DLD1 (cell line): ENCODE data around the gene ARL8A.
"Not testable (repeated sequence)": the region's sequence is repeated elsewhere in the genome, so short reads cannot be mapped to it uniquely, and the experiment has no call there.

Source experiments
- in situ Hi-C: cut with HindIII; loops from 2 replicates; pipeline ENCODE4 v1.10.0; 2017; ENCODE audit warnings: low sequenced_read_pairs

The ARL8A gene

GRCh38 chr1:202144402-202145067, at the start of gene ARL8A:
TSS of gene ARL8A (minus strand) at chr1:202144737. CDS start at chr1:202144572, 165 bp downstream.
- in situ Hi-C loops: no loop called here

GRCh38 chr1:202194328-202194648, 49.8 kb upstream of the ARL8A start:
- in situ Hi-C loops: no loop called here

- in situ Hi-C loops: no loop called here
These were observed 49.2 kb upstream of the ARL8A start, which contains the start of gene LGR6 for GRCh38 chr1:202193614-202194327. TSS of gene LGR6 (plus strand) at chr1:202193799. CDS start at chr1:202193990, 191 bp downstream.

- in situ Hi-C loops: no loop called here
These were observed 48.5 kb upstream of the ARL8A start for GRCh38 chr1:202192770-202193613.

GRCh38 chr1:202191391-202191790, 46.9 kb upstream of the ARL8A start:
- in situ Hi-C loops: not testable (repeated sequence)

GRCh38 chr1:202189918-202190715, 45.6 kb upstream of the ARL8A start:
- in situ Hi-C loops: no loop called here

DNA sequence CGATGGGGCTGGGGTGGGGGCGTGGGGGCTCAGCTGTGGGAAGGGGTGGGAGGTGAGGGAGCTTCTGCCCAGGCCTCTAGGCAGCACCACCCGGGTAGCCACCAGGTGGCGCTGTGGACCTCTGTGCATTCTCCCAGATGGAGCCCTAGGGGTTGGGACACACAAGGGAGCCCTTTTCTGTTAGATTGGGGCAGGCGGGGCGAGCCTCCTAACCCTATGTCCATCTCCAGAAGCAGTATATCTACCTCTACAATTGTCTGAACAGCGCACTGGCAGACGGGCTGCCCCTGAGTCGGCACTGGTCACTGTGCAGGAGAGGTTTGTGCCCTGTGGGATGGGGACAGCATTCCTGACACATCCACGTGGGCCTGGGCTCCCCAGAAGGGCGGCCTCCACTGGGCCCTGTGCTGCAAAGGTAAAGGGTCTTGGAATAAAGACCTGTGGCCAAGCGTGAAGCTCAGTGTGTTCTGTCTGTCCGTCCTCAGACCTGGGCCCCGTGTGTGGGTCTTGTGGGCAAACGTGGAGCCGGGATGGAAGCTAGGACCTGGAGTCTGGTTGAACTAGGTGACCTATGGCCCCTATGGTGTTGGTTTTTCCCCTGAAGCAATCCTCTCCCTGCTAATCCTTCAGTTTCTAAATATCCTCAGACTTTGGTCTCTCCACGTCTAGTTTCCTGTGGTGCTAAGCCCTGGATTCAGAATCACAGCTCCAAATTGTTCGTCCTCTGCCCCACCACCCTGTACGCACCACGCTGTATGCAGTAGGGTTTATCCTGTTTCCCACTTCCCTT, 44.7 kb upstream of the ARL8A start:
- in situ Hi-C loops: no loop called here

GRCh38 chr1:202187697-202188407, 43.3 kb upstream of the ARL8A start:
- in situ Hi-C loops: no loop called here

DNA sequence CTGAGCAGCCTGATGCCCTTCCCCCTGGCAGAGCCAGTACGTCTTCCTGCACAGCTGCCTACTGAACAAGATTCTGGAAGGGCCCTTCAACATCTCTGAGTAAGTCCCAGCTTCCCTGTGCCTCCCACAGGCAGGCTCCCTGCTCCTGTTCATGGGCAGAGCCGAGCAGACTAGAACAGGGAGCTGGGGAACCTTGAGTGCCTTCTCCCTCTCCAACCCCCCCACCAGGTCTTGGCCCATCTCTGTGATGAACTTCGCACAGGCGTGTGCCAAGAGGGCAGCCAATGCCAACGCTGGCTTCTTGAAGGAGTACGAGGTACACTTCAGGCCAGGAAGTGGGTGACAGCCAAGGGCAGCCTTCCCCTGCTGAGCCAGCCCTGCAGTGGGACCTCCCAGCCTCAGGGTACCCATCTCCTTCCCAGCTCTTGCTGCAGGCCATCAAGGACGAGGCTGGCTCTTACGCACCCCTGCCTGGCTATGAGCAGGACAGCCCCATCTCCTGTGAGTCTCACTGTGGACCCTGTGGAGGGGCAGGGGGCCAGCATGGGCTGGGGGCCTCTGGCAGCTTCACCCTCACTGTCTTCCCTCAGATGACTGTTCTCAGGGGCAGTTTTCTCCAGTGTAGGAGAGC, 42.6 kb upstream of the ARL8A start:
- in situ Hi-C loops: no loop called here

DNA sequence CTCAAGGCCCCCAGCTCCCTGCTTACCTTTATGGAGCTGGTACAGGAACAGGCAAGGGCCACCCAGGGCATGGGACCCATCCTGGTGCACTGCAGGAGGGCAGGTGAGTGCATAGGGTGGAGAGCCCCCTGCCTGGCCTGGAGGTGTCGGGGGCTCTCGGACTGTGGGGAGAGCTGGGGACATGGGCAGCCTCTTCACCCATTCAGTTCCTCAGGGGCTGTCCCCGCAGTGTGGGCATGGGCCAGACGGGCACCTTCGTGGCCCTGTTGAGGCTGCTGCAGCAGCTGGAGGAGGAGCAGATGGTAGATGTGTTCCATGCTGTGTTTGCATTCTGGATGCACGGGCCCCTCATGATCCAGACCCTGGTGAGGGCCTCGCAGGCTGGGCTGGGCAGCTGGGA, 41.8 kb upstream of the ARL8A start:
- in situ Hi-C loops: no loop called here

DNA sequence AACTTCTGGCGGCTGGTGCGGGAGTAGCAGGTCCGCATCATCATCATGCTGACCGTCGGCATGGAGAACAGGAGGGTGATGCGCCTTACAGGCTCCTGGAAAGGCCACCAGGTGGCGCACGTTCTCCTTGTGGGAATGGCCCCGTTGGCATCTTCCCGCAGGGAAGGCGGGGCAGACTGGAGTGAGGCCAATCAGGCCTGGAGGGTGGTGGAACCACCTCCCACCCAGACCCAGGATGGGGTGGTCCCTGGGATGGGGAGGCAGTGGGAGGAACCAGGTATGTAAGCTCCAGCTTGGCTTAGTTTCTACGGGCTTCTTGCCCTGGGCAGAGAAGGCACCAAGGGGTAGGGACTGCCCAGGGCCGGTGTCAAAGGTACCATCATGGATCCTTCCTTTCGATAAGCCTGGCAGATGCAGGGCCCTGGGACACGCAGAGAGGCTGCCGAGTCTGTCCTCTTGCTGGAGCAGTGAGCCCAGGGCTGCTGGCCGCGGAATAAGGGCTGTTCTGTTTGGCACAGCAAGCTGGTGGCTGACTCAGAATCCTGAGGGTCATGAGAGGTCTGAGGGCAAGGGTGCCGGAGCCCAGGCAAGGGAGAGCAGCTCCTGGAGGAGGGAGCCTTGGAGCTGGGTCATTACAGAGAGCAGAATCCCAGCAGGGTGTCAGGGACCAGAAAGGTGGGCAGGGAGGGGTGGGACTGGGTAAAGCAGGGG, 40.4 kb upstream of the ARL8A start:
- in situ Hi-C loops: no loop called here

DNA sequence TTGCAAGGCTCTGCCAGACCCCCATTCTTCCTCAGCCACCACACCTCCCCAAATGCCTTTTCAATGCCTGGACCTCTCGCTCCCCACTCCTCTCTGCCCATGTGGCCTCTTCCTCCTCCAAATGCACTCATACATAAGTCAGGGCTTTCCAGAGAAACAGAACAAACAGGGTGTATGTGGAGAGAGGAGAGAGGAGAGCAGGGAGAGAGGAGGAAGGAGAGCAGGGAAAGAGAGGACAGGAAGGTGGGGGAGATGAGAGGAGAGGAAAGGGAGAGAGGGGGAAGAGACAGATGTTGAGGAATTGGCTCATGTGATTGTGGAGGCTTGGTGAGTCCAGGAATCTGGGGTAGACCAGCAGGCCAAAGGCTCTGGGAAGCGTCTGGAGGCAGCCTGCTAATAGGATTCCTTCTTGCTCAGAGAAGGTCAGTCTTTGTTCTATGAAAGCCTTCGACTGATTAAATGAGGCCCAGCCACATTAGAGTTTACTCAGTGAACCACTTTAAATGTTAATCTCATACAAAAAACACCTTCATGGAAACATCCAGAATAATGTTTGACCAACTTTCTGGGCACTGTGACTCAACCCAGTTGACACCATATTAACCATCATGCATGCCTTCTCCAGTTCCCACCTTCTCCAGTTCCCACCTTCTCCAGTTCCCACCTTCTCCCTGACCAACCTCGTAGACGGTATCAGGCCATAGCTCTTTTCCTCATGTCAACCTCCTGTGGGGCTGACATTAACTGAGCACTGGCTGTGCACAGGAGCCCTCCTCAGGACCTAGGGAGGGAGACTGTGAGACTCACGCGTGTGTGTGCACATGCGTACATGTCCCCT, 37.7 kb upstream of the ARL8A start:
- in situ Hi-C loops: no loop called here

DNA sequence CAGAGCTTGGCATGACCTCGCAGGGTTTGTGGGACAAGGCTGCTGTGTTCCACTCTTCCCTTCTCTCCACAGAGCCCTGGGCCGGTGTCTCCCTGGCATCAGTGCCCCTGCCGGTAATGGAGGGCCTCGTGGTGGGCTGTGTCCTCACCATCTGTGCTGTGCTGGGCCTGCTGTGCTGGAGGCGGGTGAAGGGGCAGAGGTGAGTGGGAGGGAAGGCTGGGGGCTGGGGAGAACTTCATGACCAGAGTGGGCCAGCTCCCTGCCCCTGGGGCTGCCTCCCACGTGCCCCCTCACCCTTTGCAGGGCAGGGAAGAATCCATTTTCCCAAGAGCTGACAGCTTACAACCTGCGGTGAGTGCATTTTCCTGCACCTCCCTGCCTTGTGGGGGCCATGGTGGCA, 37.0 kb upstream of the ARL8A start:
- in situ Hi-C loops: no loop called here

DNA sequence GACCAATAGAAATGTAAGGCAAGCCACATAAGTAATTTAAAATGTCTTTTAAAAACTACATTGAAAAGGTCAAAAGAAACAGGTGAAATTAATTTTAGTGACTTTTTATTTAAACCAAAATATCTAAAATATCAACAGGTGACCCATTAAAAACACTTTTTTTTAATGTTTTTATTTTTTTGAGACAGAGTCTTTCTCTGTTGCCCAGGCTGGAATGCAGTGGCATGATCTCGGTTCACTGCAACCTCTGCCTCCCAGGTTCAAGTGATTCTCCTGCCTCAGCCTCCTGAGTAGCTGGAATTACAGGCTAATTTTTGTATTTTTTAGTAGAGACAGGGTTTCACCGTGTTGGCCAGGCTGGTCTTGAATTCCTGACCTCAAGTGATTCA, 36.2 kb upstream of the ARL8A start:
- in situ Hi-C loops: not testable (repeated sequence)

- in situ Hi-C loops: no loop called here
These were observed 35.6 kb upstream of the ARL8A start for GRCh38 chr1:202179828-202180750.
